ENCODE results near the gene IL12RB1. TPM values are rescaled to one million over a fixed set of nuclear protein-coding genes. Genes with fewer than 3 reads are reported as not detected.

Gene IL12RB1
- total RNA-seq, 1 experiment from 2014 or later, result not detected

DNA sequence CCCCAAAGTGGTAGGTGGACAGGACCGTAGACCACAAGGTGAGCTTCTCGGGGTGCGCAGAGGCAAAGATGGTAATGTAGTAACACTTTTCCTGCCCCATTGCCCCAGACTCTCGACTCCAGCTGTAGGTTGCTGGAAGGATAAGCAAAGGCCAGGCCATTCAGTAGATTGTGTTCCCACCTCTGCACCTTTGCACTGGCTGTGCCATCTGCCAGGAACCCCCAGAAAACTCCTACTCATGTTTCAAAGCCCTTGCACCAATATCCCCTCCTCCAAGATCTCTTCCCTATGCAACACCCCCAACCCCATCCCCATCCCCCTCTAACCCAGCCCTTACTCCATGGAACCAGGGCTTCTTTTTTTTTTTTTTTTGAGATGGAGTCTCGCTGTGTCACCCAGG is 18.3 kb downstream of the IL12RB1 start:
- Histone ChIP-seq H3K79me2 (ENCODE audit: insufficient read depth, low read length) (no peaks in the 10 kb centered on the region), H2AFZ (ENCODE audit: low read depth, low read length, poor library complexity, severe bottlenecking) (no peak overlapping the region), H4K20me1 (ENCODE audit: insufficient read depth) (no peaks in the 10 kb centered on the region), H3K9me3 (ENCODE audit: control insufficient read depth in 1 of 2, insufficient read depth in 1 of 2, low read depth in 1 of 2, low read length in 2 of 2) (no peaks in the 10 kb centered on the region), H3K9ac (ENCODE audit: low read length) (no peak overlapping the region), H3K27me3 (ENCODE audit: insufficient read depth, low read length) (no peaks in the 10 kb centered on the region), H3K27ac (ENCODE audit: low read depth, low read length) (no peak overlapping the region), H3K36me3 (ENCODE audit: control insufficient read depth in 1 of 2, insufficient read depth in 2 of 2, low read length in 2 of 2) (no peaks in the 10 kb centered on the region), H3K4me2 (ENCODE audit: low read length) (no peak overlapping the region), H3K4me1 (ENCODE audit: control insufficient read depth in 1 of 2, insufficient read depth in 2 of 2, low read length in 2 of 2) (peaks cover 7 to 14% of the 10 kb centered on the region in 2 experiments; a peak in 3 of 4 replicates), H3K4me3 (replicated peaks in 1 of 2; ENCODE audit: low read depth in 1 of 2, low read length in 2 of 2) (no peak overlapping the region), H3K9me2 (ENCODE audit: insufficient read depth) (no peaks in the 10 kb centered on the region)
- BruUV-seq (replicated peaks), result no TSS peak
- ChIA-PET POLR2A (no interaction called here), CTCF (no interaction called here), RAD21 (ENCODE audit: low non-redundant PET in 1 of 2, low total read pairs in 2 of 2, uncharacterized antibody in 2 of 2, unreplicated experiment in 2 of 2) (no interaction called here)
- TF ChIP-seq TCF7L2 (IDR thresholded peaks at IDR 0.05; ENCODE audit: borderline replicate concordance, extremely low read depth, insufficient read depth, insufficient read length), result no peak
- no peak for TF ChIP-seq REST (IDR thresholded peaks at IDR 0.05; ENCODE audit: low read depth)
- TF ChIP-seq ZNF274 (IDR thresholded peaks at IDR 0.05; ENCODE audit: low read depth, low read length), result no peak
- TF ChIP-seq POLR2A (IDR thresholded peaks at IDR 0.05; ENCODE audit: borderline replicate concordance, extremely low read depth, insufficient read depth, insufficient read length), result no peak
- TF ChIP-seq ATF3 (IDR thresholded peaks at IDR 0.05), result no peak
- no peak for TF ChIP-seq SRF (IDR thresholded peaks at IDR 0.05; ENCODE audit: low read depth)
- TF ChIP-seq POLR2AphosphoS5 (IDR thresholded peaks at IDR 0.05; ENCODE audit: low read depth, low read length), result no peak
- intact Hi-C loops (cut with micrococcal nuclease), result no loop called here
- DNase-seq (ENCODE audit: low read depth, low spot score) (no peak), ATAC-seq (no peak)

All from HCT116 (cell line).